HepG2 (cell line): Measurements from ENCODE around the gene MLLT10. TPM values are rescaled to one million over a fixed set of nuclear protein-coding genes. Genes with fewer than 3 reads are reported as not detected.

Experiments used
- ATF4 ChIP-seq, 2 experiments: fragments of 450-650 bp in 1 of 2; sonication (generic) in 1 of 2; formaldehyde crosslinking; IDR thresholded peaks; 2 replicates each; pipeline versions ENCODE4 v1.5.0 to v1.8.0; 2020 to 2022; ENCODE audit warnings: mild to moderate bottlenecking in 1 of 2, missing genetic modification reagents in 1 of 2
- ATRX ChIP-seq: sonication (generic); formaldehyde crosslinking; IDR thresholded peaks from 2 replicates; pipeline ENCODE4 v1.4.0; 2020; ENCODE audit warnings: missing genetic modification reagents, borderline replicate concordance
- CREB1 ChIP-seq, 2 experiments: fragments of 450-650 bp in 1 of 2; IDR thresholded peaks; 2 replicates each; pipeline ENCODE4 v1.6.1; 2016 to 2017; ENCODE audit warnings: control low read depth in 1 of 2, mild to moderate bottlenecking in 1 of 2, missing compliant biosample characterization in 1 of 2, missing genetic modification characterization in 1 of 2
- EED ChIP-seq: sonication (generic); formaldehyde crosslinking; IDR thresholded peaks from 2 replicates; pipeline ENCODE4 v1.5.0; 2020; ENCODE audit warnings: mild to moderate bottlenecking, missing genetic modification reagents
- KAT8 ChIP-seq: IDR thresholded peaks from 2 replicates; pipeline ENCODE4 v1.6.1; 2016; ENCODE audit warnings: missing genetic modification reagents, missing compliant biosample characterization
- MIXL1 ChIP-seq: IDR thresholded peaks from 2 replicates; pipeline ENCODE4 v1.6.1; 2016
- PLSCR1 ChIP-seq: sonication (generic); formaldehyde crosslinking; IDR thresholded peaks from 2 replicates; pipeline ENCODE4 v1.5.0; 2020; ENCODE audit warnings: missing genetic modification reagents, mild to moderate bottlenecking, borderline replicate concordance
- RFXANK ChIP-seq: IDR thresholded peaks from 2 replicates; pipeline ENCODE4 v1.6.1; 2016
- TCF7L2 ChIP-seq: IDR thresholded peaks from 2 replicates; pipeline ENCODE4 v1.6.1; 2011; ENCODE audit warnings: mild to moderate bottlenecking, low read depth, low read length, moderate library complexity
- TOPORS ChIP-seq: sonication (generic); formaldehyde crosslinking; IDR thresholded peaks from 2 replicates; pipeline ENCODE4 v1.8.0; 2023; ENCODE audit warnings: mild to moderate bottlenecking, missing genetic modification reagents
- ZBTB38 ChIP-seq: sonication (generic); formaldehyde crosslinking; IDR thresholded peaks from 2 replicates; pipeline ENCODE4 v1.5.1; 2020; ENCODE audit warnings: mild to moderate bottlenecking, missing genetic modification reagents
- ZFX ChIP-seq: sonication (generic); formaldehyde crosslinking; IDR thresholded peaks from 2 replicates; pipeline ENCODE4 v1.4.0; 2020; ENCODE audit warnings: mild to moderate bottlenecking, low read depth, missing genetic modification reagents, moderate library complexity
- ZHX1 ChIP-seq: sonication (generic); formaldehyde crosslinking; IDR thresholded peaks from 2 replicates; pipeline ENCODE4 v1.8.1; 2022; ENCODE audit warnings: low read depth, mild to moderate bottlenecking, missing genetic modification reagents
- ZNF670 ChIP-seq: sonication (generic); formaldehyde crosslinking; IDR thresholded peaks from 2 replicates; pipeline ENCODE4 v1.8.0; 2022; ENCODE audit warnings: mild to moderate bottlenecking, missing genetic modification reagents, borderline replicate concordance
- ZNF713 ChIP-seq: sonication (generic); formaldehyde crosslinking; IDR thresholded peaks from 2 replicates; pipeline ENCODE4 v1.4.0; 2020; ENCODE audit warnings: mild to moderate bottlenecking, missing genetic modification reagents
- ZNF747 ChIP-seq: sonication (generic); formaldehyde crosslinking; IDR thresholded peaks from 2 replicates; pipeline ENCODE4 v1.8.1; 2023; ENCODE audit warnings: missing genetic modification reagents, mild to moderate bottlenecking, borderline replicate concordance
- ZNF773 ChIP-seq: sonication (generic); formaldehyde crosslinking; IDR thresholded peaks from 2 replicates; pipeline ENCODE4 v1.4.0; 2020; ENCODE audit warnings: missing genetic modification reagents, borderline replicate concordance
- ZSCAN25 ChIP-seq: sonication (generic); formaldehyde crosslinking; IDR thresholded peaks from 2 replicates; pipeline ENCODE4 v1.8.0; 2022; ENCODE audit warnings: mild to moderate bottlenecking, missing genetic modification reagents
- polyA plus RNA-seq, 8 experiments: library from polyadenylated mRNA; depleted of rRNA in 3 of 8; stranded (reverse) in 7 of 8; unstranded in 1 of 8; fragments of >200 nt; fragmentation: Illumina TruSeq in 4 of 8; extraction: Trizol in 4 of 8; gene quantifications; 2 replicates each; pipeline versions ENCODE4 v1.2.1 to v1.2.3, GENCODE V29; 2011 to 2016; ENCODE audit warnings: low read depth in 4 of 8, missing spikeins in 1 of 8, mixed read lengths in 1 of 8; ENCODE audit not compliant: insufficient read depth in 1 of 8
- total RNA-seq, 5 experiments: library from RNA; depleted of rRNA; stranded (reverse); fragments of >200 nt; fragmentation: Illumina TruSeq; extraction: Trizol; gene quantifications; 2 replicates each; pipeline ENCODE4 v1.2.3, GENCODE V29; 2016; ENCODE audit warnings: low read depth in 1 of 5
- TF ChIP-seq, protein P1 (sequence below): sonication (generic); formaldehyde crosslinking; IDR thresholded peaks from 2 replicates; pipeline ENCODE4 v1.4.0; 2020; ENCODE audit warnings: low read depth, mild to moderate bottlenecking, missing genetic modification reagents
- TF ChIP-seq, protein P2 (sequence below): sonication (generic); formaldehyde crosslinking; IDR thresholded peaks from 2 replicates; pipeline ENCODE4 v1.4.0; 2020; ENCODE audit warnings: mild to moderate bottlenecking, missing genetic modification reagents

Gene MLLT10
- total and polyA plus RNA-seq, 2 of the 13 experiments (the other 11 are each of a cell fraction or from before 2014, with no cell fraction given) = 51.3 to 84.1 TPM

DNA sequence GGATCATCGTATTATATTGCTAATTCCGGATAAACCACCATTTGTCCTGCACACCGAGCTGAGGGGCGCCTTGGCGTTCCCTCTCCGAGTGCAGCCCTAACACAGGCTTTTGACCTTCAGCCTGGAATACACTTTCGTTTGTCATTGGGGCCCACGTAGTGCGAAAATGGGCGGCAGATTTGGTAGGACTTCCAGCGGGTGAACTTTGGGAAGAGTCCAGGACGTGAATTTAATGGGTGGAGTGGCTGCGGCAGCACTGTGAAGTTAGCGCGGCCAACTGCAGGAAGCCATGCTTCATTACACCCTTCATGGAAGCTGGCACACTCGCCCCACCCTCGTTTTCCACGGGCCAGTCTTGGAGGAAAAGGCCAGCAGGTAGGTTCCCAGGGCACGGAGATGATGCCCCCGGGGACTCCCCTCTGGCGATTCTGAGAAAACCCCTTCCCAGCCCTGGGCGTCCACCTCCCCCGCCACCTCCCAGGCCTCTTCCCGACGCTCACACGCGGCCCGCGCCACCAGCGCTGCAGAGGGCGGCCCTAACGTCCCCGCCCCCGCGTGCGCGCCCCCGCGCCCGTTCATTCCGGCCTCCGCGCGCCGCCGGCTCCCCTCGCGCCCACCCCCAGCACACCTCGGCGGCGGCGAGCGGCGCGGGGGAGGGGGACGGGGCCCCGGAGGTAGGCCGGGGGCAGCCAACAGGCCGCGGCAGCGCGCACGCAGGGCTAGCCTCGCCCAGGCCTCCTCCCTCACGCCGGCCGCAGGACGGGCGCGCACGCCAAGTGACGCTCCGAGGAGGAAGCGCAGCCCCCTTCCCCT lies at the start of gene MLLT10 (continued):
- TF ChIP-seq, protein P1, sequence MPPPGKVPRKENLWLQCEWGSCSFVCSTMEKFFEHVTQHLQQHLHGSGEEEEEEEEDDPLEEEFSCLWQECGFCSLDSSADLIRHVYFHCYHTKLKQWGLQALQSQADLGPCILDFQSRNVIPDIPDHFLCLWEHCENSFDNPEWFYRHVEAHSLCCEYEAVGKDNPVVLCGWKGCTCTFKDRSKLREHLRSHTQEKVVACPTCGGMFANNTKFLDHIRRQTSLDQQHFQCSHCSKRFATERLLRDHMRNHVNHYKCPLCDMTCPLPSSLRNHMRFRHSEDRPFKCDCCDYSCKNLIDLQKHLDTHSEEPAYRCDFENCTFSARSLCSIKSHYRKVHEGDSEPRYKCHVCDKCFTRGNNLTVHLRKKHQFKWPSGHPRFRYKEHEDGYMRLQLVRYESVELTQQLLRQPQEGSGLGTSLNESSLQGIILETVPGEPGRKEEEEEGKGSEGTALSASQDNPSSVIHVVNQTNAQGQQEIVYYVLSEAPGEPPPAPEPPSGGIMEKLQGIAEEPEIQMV (CRISPR knock-in tag) = no peak; the same call in 1 of the 2 replicates
- TF ChIP-seq, protein P2, sequence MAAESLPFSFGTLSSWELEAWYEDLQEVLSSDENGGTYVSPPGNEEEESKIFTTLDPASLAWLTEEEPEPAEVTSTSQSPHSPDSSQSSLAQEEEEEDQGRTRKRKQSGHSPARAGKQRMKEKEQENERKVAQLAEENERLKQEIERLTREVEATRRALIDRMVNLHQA = no peak
- TF ChIP-seq KAT8 (CRISPR knock-in tag) (peak; percentile 75), CREB1 (IDR thresholded peaks at IDR 0.05) (no peak; the same call in 1 of the 2 replicates), CREB1 (CRISPR knock-in tag; IDR thresholded peaks at IDR 0.05) (no peak), ZNF713 (CRISPR knock-in tag) (0 out of 2 replicates have a peak, but pooled peaks have one; percentile 31), PLSCR1 (CRISPR knock-in tag) (no peak), ZFX (peak; percentile 84), RFXANK (no peak), ZNF747 (CRISPR knock-in tag) (peak; percentile 84), ZHX1 (no peak; the same call in 1 of the 2 replicates), TOPORS (peak; percentile 79; the same call in 1 of the 2 replicates), ATRX (CRISPR knock-in tag) (no peak; the same call in 1 of the 2 replicates), TCF7L2 (no peak), ZNF773 (CRISPR knock-in tag) (0 out of 2 replicates have a peak, but pooled peaks have one; percentile 39), ZNF670 (no peak; the same call in 1 of the 2 replicates), ZBTB38 (CRISPR knock-in tag) (peak; percentile 82; the same call in 1 of the 2 replicates), EED (CRISPR knock-in tag) (0 out of 2 replicates have a peak, but pooled peaks have one; percentile 73), ZSCAN25 (CRISPR knock-in tag) (peak; percentile 51; the same call in 1 of the 2 replicates), MIXL1 (CRISPR knock-in tag) (no peak; the same call in 1 of the 2 replicates), ATF4 (CRISPR knock-in tag; IDR thresholded peaks at IDR 0.05) (no peak)
